GM11168 (cell line): ENCODE data around the gene DDX25.
"Not testable (repeated sequence)": the region's sequence is repeated elsewhere in the genome, so short reads cannot be mapped to it uniquely, and the experiment has no call there.

Experiments used
- in situ Hi-C: fragments of 300-500 bp; cut with MboI; formaldehyde crosslinking; loops from one replicate; pipeline ENCODE4 v1.12.0; 2022; ENCODE audit warnings: low sequenced_read_pairs; ENCODE audit not compliant: unreplicated experiment

DDX25 gene

GRCh38 chr11:125902927-125903710, 1.2 kb upstream of the DDX25 start, which contains the start of gene PUS3:
Gene PUS3, minus strand, starts transcription at chr11:125903206. Its CDS starts 6,922 bp downstream, at chr11:125896284.
- in situ Hi-C loops, result no loop called here

GRCh38 chr11:125904678-125905077, 370 bp downstream of the DDX25 start:
- in situ Hi-C loops, result no loop called here

GRCh38 chr11:125910226-125910849, 6.0 kb downstream of the DDX25 start:
- in situ Hi-C loops, result no loop called here

GRCh38 chr11:125914601-125915000, 10.3 kb downstream of the DDX25 start:
- in situ Hi-C loops, result not testable (repeated sequence)

GRCh38 chr11:125916683-125917347, 12.5 kb downstream of the DDX25 start:
- in situ Hi-C loops, result no loop called here

- in situ Hi-C loops, result no loop called here
Observed at GRCh38 chr11:125918140-125918840, 14.0 kb downstream of the DDX25 start.

- in situ Hi-C loops, result loop anchor here (10.0 kb wide), 1 partner anchor 274 kb away; no protein-coding TSS in a partner anchor
Observed at GRCh38 chr11:125921042-125921441, 16.7 kb downstream of the DDX25 start.

- in situ Hi-C loops, result loop anchor here (10.0 kb wide), 1 partner anchor 273 kb away; no protein-coding TSS in a partner anchor
Observed at GRCh38 chr11:125922156-125922555, 17.8 kb downstream of the DDX25 start.

GRCh38 chr11:125923012-125923579, 18.8 kb downstream of the DDX25 start:
- in situ Hi-C loops, result loop anchor here (10.0 kb wide), 1 partner anchor 272 kb away; no protein-coding TSS in a partner anchor

- in situ Hi-C loops, result loop anchor here (10.0 kb wide), 1 partner anchor 271 kb away; no protein-coding TSS in a partner anchor
Observed at GRCh38 chr11:125923633-125924032, 19.3 kb downstream of the DDX25 start.

- in situ Hi-C loops, result loop anchor here (10.0 kb wide), 1 partner anchor 270 kb away; no protein-coding TSS in a partner anchor
Observed at GRCh38 chr11:125924384-125925007, 20.2 kb downstream of the DDX25 start.

GRCh38 chr11:125925247-125925740, 21.0 kb downstream of the DDX25 start:
- in situ Hi-C loops, result loop anchor here (10.0 kb wide), 1 partner anchor 270 kb away; no protein-coding TSS in a partner anchor

GRCh38 chr11:125925804-125926203, 21.5 kb downstream of the DDX25 start:
- in situ Hi-C loops, result loop anchor here (10.0 kb wide), 1 partner anchor 269 kb away; no protein-coding TSS in a partner anchor

- in situ Hi-C loops, result loop anchor here (10.0 kb wide), 1 partner anchor 268 kb away; no protein-coding TSS in a partner anchor
Observed at GRCh38 chr11:125926682-125927081, 22.4 kb downstream of the DDX25 start.

GRCh38 chr11:125929445-125930075, 25.3 kb downstream of the DDX25 start:
- in situ Hi-C loops, result loop anchor here (10.0 kb wide), 1 partner anchor 265 kb away; no protein-coding TSS in a partner anchor

GRCh38 chr11:125930076-125930450, 25.8 kb downstream of the DDX25 start:
- in situ Hi-C loops, result no loop called here

- in situ Hi-C loops, result no loop called here
Observed at GRCh38 chr11:125931116-125931515, 26.8 kb downstream of the DDX25 start.

- in situ Hi-C loops, result no loop called here
Observed at GRCh38 chr11:125931668-125932067, 27.4 kb downstream of the DDX25 start.
